Thoracic aorta (tissue), 2 donors: ENCODE results near the gene TRAF4. TPM values are rescaled to one million over a fixed set of nuclear protein-coding genes. Genes with fewer than 3 reads are reported as not detected.

Experiments
- ATAC-seq: fragments of 150-250 bp; one replicate; pipeline ENCODE4 v1.8.0; 2017; ENCODE audit warnings: low read depth; ENCODE audit not compliant: insufficient number of reproducible peaks, low FRiP score
- DNase-seq: peaks from one replicate; pipeline ENCODE4 v3.0.0-alpha.2; 2020; ENCODE audit warnings: low spot score
- H3K27ac ChIP-seq, 2 donors: fragments of 200-600 bp; sonication (generic); 1 replicate in 1 of 2; 2 replicates in 1 of 2; pipeline ENCODE4 v1.5.1; 2016; ENCODE audit warnings: mild to moderate bottlenecking in 2 of 2, moderate library complexity in 2 of 2
- H3K27me3 ChIP-seq: fragments of 200-600 bp; sonication (generic); replicated peaks from 2 replicates; pipeline ENCODE4 v1.6.0; 2016; ENCODE audit warnings: mild to moderate bottlenecking; ENCODE audit not compliant: insufficient read depth
- H3K36me3 ChIP-seq: fragments of 200-600 bp; sonication (generic); one replicate; pipeline ENCODE4 v1.5.1; 2016
- H3K4me1 ChIP-seq, 2 donors: fragments of 200-600 bp; sonication (generic); 1 replicate in 1 of 2; 2 replicates in 1 of 2; pipeline versions ENCODE4 v1.5.1 to v1.6.0; 2016; ENCODE audit warnings: low read depth in 2 of 2, mild to moderate bottlenecking in 1 of 2; ENCODE audit not compliant: control insufficient read depth in 1 of 2
- H3K4me3 ChIP-seq: fragments of 200-600 bp; sonication (generic); 2 replicates; pipeline ENCODE4 v1.5.1; 2016; ENCODE audit warnings: mild to moderate bottlenecking
- H3K9me3 ChIP-seq: fragments of 200-600 bp; sonication (generic); 2 replicates; pipeline ENCODE4 v1.5.1; 2016
- CTCF ChIP-seq: fragments of 200-600 bp; sonication (generic); IDR thresholded peaks from one replicate; pipeline ENCODE4 v1.5.1; 2019; ENCODE audit warnings: antibody characterized with exemption
- total RNA-seq, 2 donors: library from RNA; depleted of rRNA; stranded (reverse); fragments of >200 nt; gene quantifications; one replicate each; pipeline versions ENCODE4 v1.1.0 to v1.2.3, GENCODE V29; 2016

TRAF4 gene
- total RNA-seq, 2 donors from 2014 or later = 9.9 to 22.4 TPM

DNA sequence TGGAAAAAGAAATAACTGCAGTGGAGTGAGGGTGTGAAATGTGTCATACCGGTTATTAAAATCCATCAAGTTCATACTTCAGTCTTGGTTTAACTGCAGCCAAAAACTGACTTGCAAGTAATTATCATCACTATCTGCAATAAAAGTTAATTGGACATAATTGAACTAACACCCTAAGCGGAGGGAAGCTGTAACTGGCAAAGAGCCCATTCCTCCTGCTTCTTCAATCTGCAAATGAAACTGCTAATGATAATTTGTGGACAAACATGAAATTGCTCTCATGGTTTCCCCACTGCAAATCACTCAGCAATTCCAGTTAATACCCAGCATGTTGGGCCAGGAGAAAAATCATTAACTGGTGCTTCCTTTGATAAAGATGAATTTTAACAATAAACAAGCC is 52.3 kb downstream of the TRAF4 start:
- Histone ChIP-seq H3K36me3 (no peaks in the 10 kb centered on the region), H3K4me3 (no peak overlapping the region), H3K27ac (no peak overlapping the region), H3K27me3 (no peaks in the 10 kb centered on the region), H3K4me1 (no peaks in the 10 kb centered on the region), H3K9me3 (no peaks in the 10 kb centered on the region)
- DNase-seq (no peak), ATAC-seq (no peak)
- no peak for TF ChIP-seq CTCF

Other genes starting within 250 kb of the TRAF4 start
- not detected for gene FOXN1, start 237.7 kb upstream of the TRAF4 start, total RNA-seq
- 10 to 100 TPM; 27.8 to 34.9 TPM for gene UNC119, start 191.4 kb upstream of the TRAF4 start, total RNA-seq
- 10 to 100 TPM; 39.1 to 63.1 TPM for gene PIGS, start 172.5 kb upstream of the TRAF4 start, total RNA-seq
- gene ALDOC, start 167.1 kb upstream of the TRAF4 start, total RNA-seq = 10 to 100 TPM; 43.3 to 43.7 TPM
- gene SPAG5, start 145.0 kb upstream of the TRAF4 start, total RNA-seq = 1 to 10 TPM; 1.6 to 5.9 TPM
- gene RSKR, start 129.8 kb upstream of the TRAF4 start, total RNA-seq = 10 to 100 TPM in 1 of 2 donors, 1 to 10 TPM in 1; 8.0 to 11.8 TPM
- 100 to 1,000 TPM; 125 to 139 TPM for gene BLTP2, start 98.9 kb upstream of the TRAF4 start, total RNA-seq
- 10 to 100 TPM; 52.3 to 53.1 TPM for gene SDF2, start 82.1 kb upstream of the TRAF4 start, total RNA-seq
- gene SUPT6H, start 81.8 kb upstream of the TRAF4 start, total RNA-seq = 100 to 1,000 TPM in 1 of 2 donors, 10 to 100 TPM in 1; 45.6 to 133 TPM
- 1 to 10 TPM; 1.1 to 1.8 TPM for gene PROCA1, start 32.1 kb upstream of the TRAF4 start, total RNA-seq
- gene RAB34, start 26.1 kb upstream of the TRAF4 start, total RNA-seq = 100 to 1,000 TPM; 288 to 381 TPM
- 100 to 1,000 TPM; 279 to 387 TPM for gene RPL23A, start 24.0 kb upstream of the TRAF4 start, total RNA-seq
- 1 to 10 TPM in 1 of 2 donors, not detected in 1; 1.9 TPM for gene TLCD1, start 17.8 kb upstream of the TRAF4 start, total RNA-seq
- gene NEK8, start 15.2 kb upstream of the TRAF4 start, total RNA-seq = 1 to 10 TPM; 1.5 to 2.2 TPM
- 10 to 100 TPM; 19.9 to 23.4 TPM for gene FAM222B, start 98.8 kb downstream of the TRAF4 start, total RNA-seq
- gene ERAL1, start 111.0 kb downstream of the TRAF4 start, total RNA-seq = 10 to 100 TPM; 30.6 to 34.6 TPM
- 10 to 100 TPM; 71.3 to 92.1 TPM for gene FLOT2, start 153.7 kb downstream of the TRAF4 start, total RNA-seq
- gene DHRS13, start 159.1 kb downstream of the TRAF4 start, total RNA-seq = 10 to 100 TPM in 1 of 2 donors, 1 to 10 TPM in 1; 3.7 to 12.2 TPM
- 10 to 100 TPM; 46.4 to 99.4 TPM for gene PHF12, start 207.5 kb downstream of the TRAF4 start, total RNA-seq